KOPT-K1 (cell line): ENCODE results near the gene TSPAN5.
"Not testable (repeated sequence)": the region's sequence is repeated elsewhere in the genome, so short reads cannot be mapped to it uniquely, and the experiment has no call there.

Source experiments
- H3K27ac ChIP-seq: fragments of 200-600 bp; sonication (generic); 2 replicates; pipeline ENCODE4 v1.5.1; 2016; ENCODE audit warnings: antibody characterized with exemption, mild to moderate bottlenecking, low read depth, low read length; ENCODE audit not compliant: poor library complexity, severe bottlenecking
- H3K36me3 ChIP-seq: fragments of 200-600 bp; sonication (generic); 2 replicates; pipeline ENCODE4 v1.5.1; 2017; ENCODE audit warnings: antibody characterized with exemption, mild to moderate bottlenecking, low read length, moderate library complexity; ENCODE audit not compliant: insufficient read depth
- H3K9me3 ChIP-seq: fragments of 200-600 bp; sonication (generic); 2 replicates; pipeline ENCODE4 v1.5.1; 2017; ENCODE audit warnings: antibody characterized with exemption, low read length, mild to moderate bottlenecking; ENCODE audit not compliant: insufficient read depth, poor library complexity, severe bottlenecking

TSPAN5 gene

DNA sequence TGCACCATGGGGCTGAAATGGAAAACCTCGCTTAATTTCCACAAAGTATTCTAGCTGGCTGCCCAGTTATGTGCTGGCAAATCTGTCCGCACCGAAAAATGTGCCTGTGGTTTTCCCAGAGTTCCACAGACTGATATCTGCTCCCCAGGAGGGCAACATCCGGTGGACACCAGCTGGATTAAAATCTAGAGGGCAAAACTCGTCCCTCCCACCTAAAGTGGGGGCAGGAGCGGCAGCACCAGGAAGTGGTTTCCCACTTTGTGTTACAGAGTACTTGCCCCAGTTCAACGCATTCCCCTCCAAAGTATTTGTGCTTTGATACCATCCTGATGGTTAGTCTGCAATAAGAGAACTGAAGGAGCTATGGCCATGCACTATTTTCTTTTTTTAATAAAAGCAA lies 187.6 kb downstream of the TSPAN5 start:
- Histone ChIP-seq H3K9me3 (no peaks in the 10 kb centered on the region), H3K27ac (peak overlapping the region; percentile 43), H3K36me3 (peaks cover 44% of the 10 kb centered on the region)

DNA sequence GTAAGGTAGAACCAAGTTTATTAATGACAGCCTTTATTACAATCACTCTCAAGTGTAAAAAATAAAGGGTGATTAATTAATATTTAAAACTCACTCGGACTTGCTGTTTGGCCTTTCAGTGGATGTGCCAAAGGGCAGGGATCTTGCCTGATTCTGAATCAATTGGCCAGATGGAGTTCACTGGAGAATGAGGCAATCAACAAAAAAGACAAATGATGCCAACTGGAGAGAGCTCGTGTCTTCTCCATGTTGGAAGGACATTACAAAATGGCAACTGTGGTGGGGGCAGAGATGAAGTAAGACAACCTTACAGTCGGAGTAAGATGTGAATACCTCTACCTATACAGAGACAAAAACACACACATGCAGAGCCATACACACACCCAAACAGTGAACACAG lies 188.0 kb downstream of the TSPAN5 start:
- Histone ChIP-seq H3K27ac (peak overlapping the region; percentile 43), H3K36me3 (peaks cover 42% of the 10 kb centered on the region), H3K9me3 (no peaks in the 10 kb centered on the region)

DNA sequence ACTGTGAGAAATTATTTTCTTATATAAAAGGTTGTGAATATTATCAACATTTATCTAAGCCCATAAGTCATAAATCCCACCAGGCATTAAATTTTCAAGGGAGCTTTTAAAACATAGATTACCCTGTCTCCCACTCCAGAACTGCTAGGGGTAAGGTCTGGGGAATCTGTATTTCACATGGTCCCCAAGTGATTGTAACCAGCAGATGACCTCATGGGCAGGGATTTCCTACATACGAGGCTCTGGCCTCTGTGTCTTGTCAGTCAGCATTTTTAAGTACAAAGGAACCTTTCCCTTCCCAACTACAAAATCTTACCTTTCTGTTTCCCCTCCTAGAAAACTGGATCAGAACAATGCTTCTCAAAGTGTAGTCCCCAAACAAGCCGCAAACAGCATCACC lies 188.6 kb downstream of the TSPAN5 start:
- H3K36me3 ChIP-seq: peaks cover 36% of the 10 kb centered on the region
- no peaks in the 10 kb centered on the region for H3K9me3 ChIP-seq
- no peak overlapping the region for H3K27ac ChIP-seq

DNA sequence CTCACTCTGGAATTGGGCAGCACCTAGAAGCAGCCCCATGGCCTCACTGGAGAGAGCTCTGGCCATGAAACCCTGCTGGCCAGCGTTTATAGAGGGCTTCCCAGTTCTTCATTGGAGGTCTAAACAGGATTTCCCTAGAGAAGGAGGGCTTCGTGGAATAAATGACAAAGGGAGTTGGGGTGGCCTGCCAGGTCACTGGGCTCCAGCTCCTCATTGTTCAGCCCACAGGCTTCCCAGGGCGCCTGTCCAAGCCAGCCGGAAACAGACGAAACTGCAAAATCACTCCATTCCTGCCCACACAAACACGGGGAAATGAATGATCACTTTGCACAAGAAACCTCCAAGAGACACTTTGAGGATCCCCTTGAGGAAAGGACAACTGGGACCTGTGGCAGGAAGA lies 189.7 kb downstream of the TSPAN5 start:
- H3K9me3 ChIP-seq: no peaks in the 10 kb centered on the region
- no peak overlapping the region for H3K27ac ChIP-seq
- H3K36me3 ChIP-seq: peaks cover 28% of the 10 kb centered on the region

DNA sequence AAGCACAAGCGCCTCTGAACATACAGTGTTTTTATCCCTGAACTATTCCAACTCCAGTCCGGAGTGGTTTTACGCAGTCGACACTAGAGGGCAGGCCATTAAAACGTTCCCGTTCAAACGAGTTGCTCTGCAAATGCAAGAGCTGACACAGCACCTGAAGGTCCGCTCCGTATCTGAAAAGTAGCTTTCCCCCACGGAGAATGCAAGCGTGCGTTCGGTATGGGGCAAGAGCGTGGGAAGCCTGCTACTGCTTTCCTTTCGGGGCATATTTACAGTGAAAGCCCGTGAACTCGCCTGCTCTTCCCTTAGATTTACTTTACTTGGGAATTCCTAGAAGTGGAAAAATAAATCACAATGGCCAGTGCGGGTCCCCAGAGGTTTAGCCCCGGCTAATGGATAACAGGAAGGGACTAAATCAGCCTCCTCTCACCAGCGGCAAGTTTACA lies 190.8 kb downstream of the TSPAN5 start:
- no peak overlapping the region for H3K27ac ChIP-seq
- H3K9me3 ChIP-seq: no peaks in the 10 kb centered on the region
- H3K36me3 ChIP-seq: peaks cover 20% of the 10 kb centered on the region

DNA sequence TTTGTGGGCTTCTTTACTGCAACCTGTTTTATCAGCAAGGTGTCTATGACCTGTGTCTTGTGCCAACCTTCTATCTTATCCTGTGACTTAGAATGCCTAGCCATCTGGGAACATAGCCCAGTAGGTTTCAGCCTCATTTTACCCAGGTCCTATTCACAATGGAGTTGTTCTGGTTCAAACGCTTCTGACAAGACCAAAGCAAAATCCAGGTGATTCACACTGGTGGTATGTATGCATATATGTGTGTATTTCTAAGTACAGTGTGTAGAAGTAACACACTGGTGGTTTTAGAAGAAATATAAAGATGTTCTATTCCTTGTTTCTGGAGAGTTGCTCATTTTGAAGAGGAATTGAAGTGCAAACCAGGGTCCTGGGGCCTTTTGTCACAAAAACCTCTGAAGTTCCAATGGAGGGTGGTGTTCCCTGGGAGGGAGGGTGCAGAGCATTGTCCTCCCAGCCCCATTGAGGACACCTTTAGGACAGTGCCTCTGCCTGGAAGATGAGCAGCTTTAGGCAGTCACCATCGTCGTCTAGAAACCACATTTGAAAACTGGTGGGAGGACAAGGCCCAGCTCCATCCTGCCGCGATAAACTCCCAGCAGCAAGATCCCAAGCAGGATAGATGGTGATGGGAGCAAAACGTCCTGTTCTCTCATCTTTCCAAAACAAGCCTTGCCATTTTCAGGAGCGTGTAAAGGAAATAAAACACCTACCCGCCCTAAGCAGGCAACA lies 191.4 kb downstream of the TSPAN5 start:
- Histone ChIP-seq H3K9me3 (peaks cover under 1% of the 10 kb centered on the region), H3K27ac (no peak overlapping the region), H3K36me3 (peaks cover 14% of the 10 kb centered on the region)

DNA sequence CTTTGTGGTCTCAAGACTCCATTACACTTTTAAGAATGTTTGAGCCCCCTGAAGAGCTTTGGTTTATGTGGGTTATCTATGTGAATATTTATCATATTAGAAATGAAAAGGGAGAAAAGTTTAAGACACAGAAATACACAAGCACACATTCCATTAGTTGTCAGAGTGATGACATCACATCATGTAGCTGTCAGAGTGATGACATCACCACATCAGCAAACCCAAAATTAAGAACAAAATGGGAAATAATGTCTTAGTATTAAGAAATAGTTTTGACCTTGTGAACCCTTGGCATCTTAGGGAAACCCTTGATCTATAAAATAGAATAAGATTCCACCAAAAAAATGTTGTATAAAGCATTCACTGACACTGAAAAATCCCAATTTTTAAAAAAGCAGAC lies 195.9 kb downstream of the TSPAN5 start:
- H3K9me3 ChIP-seq: peaks cover 16% of the 10 kb centered on the region
- no peaks in the 10 kb centered on the region for H3K36me3 ChIP-seq
- no peak overlapping the region for H3K27ac ChIP-seq

DNA sequence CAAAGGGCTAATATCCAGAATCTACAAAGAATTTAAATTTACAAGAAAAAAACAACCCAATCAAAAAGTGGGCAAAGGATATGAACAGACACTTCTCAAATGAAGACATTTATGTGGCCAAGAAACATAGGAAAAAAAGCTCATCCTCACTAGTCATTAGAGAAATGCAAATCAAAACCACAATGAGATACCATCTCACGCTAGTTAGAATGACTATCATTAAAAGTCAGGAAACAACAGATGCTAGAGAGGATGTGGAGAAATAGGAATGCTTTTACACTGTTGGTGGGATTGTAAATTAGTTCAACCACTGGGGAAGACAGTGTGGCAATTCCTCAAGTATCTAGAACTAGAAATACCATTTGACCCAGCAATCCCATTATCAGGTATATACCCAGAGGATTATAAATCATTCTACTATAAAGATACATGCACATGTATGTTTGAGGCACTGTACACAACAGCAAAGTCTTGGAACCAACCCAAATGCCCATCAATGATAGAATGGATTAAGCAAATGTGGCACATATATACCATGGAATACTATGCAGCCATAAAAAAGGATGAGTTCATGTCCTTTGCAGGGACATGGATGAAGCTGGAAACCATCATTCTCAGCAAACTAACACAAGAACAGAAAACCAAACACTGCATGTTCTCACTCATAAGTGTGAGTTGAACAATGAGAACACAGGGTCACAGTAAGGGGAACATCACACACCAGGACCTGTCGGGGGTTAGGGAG lies 197.1 kb downstream of the TSPAN5 start:
- peaks cover 16% of the 10 kb centered on the region for H3K9me3 ChIP-seq
- H3K36me3 ChIP-seq, H3K27ac ChIP-seq: not testable (repeated sequence)

DNA sequence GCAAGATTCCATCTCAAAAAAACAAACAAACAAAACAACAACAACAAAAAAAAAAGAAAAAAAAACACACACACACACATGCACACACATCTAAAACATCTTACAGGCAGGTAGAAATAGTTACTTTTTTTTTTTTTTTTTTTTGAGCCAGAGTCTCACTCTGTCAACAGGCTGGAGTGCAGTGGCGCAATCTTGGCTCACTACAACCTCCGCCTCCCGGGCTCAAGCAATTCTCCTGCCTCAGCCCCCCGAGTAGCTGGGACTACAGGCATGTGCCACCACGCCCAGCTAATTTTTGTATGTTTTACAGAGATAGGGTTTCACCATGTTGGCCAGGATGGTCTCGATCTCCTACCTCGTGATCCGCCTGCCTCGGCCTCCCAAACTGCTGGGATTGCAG lies 201.0 kb downstream of the TSPAN5 start:
- not testable (repeated sequence) for H3K36me3 ChIP-seq, H3K27ac ChIP-seq
- peaks cover 24% of the 10 kb centered on the region for H3K9me3 ChIP-seq

DNA sequence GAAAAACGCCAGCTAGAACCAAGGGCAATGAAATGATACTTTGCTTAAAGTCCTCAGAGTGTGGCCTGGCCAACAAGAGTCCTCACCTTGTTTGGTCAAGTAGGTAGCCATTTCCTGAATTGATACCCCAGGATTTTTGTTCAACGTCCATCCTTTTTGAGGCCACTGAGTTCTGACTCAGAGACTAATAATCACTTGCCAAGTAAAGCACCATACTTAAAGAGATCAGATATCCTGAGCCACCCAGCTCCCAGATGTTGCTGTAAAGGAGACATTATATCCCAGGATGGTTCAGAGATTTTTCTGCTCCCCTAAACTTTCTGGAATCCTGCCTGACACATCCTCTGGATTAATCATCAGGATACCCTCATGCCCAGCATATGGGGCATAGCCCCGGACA lies 206.3 kb downstream of the TSPAN5 start:
- Histone ChIP-seq H3K36me3 (no peaks in the 10 kb centered on the region), H3K27ac (no peak overlapping the region), H3K9me3 (peaks cover 12% of the 10 kb centered on the region)

DNA sequence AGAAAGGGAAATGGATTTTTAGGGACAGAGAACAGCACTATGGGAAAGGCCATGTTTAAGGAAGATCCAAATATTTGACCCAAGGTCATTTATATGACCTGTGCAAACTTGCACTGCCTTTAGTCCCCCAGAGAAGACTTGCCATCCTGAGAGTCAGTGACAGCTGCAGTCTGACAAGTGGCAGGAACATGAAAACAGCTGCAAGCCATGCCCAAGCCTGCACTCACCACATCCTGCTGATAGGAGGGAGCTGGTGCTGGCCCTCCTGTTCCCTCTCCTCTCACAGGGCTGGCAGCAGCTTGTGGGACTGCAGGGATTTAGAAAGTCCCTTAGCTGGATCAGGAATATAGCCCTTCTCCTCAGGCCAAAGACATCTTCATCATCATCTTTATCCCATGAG lies 209.5 kb downstream of the TSPAN5 start:
- Histone ChIP-seq H3K9me3 (peaks cover 12% of the 10 kb centered on the region), H3K36me3 (peaks cover 10% of the 10 kb centered on the region), H3K27ac (peak overlapping the region; percentile 80)

DNA sequence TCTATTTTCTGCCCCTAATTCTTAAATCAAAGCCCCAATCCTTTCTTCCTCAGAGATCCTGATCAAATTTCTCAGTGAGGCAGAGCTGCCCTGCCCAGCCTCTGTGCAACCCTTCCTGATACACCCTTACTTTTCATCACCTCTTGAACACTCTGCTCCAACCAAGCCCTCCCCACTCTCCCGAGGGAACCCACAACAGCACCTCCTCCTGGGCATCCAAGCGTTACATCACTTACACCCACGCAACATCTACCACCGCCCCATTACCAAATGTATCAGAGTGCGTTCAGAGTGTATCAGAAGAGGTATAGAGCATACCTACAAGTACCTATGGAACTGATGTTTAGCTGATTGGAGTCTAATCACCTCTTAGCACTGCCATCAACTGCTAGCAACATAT lies 210.8 kb downstream of the TSPAN5 start:
- Histone ChIP-seq H3K27ac (peak overlapping the region; percentile 80), H3K36me3 (peaks cover 23% of the 10 kb centered on the region), H3K9me3 (peaks cover 7% of the 10 kb centered on the region)

DNA sequence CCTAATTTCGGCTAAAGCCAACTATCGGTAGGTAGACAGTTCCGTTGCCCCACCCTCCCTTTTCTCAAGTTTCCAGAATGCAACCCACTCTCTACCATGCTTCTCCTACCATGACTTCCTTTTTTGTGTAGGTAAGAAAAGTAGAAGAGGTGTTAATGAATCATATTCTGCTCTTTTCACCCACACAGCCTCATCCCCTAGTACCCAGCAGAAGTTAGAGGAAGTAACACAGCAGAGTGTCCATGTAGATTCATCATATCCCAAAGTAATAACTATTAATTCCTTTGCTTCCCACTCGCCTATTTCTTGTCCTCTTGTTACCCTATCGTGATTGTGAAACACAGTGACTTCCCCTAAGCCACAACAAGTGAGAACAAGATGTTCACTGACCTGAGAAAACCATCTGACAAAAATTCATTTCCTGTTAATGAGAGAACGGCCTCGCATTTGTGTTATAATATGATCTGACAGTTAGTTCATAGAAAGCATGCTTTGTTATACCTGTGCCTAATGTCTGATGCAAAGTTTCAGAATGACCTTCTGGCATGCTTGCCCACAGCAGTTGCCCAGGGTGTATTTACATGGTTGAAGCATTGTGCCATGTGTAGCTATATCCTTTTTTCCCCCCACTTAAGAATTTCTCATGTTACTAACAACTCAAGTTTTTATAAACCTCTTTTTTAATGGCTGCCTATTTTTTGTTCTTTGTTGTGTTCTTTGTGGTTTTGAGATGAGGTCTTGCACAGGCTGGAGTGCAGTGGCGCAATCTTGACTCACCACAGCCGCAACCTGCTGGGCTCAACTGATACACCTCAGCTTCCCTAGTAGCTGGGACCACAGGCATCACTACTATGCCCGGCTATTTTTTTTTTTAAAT lies 211.7 kb downstream of the TSPAN5 start:
- peaks cover 32% of the 10 kb centered on the region for H3K36me3 ChIP-seq
- no peaks in the 10 kb centered on the region for H3K9me3 ChIP-seq
- peak overlapping the region; percentile 80 for H3K27ac ChIP-seq

DNA sequence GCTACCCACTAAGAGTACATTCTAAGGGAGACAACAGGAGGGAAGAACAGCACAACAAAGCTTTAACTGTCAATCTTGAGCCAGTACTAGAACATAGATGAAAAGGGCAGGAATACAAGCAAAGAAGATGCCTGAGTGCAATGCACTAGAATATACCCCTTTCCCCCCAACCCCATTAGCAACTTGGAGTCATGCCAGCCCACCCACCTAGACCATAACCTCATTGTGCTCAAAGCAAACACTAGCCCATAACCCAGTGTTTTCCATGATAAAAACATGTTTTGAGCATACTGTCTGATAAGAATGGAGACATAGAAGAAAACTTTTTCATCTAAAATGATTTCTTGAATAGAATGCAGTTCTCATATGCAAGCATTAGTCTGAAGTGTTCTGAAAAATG lies 214.0 kb downstream of the TSPAN5 start:
- H3K9me3 ChIP-seq: no peaks in the 10 kb centered on the region
- no peak overlapping the region for H3K27ac ChIP-seq
- H3K36me3 ChIP-seq: peaks cover 51% of the 10 kb centered on the region

DNA sequence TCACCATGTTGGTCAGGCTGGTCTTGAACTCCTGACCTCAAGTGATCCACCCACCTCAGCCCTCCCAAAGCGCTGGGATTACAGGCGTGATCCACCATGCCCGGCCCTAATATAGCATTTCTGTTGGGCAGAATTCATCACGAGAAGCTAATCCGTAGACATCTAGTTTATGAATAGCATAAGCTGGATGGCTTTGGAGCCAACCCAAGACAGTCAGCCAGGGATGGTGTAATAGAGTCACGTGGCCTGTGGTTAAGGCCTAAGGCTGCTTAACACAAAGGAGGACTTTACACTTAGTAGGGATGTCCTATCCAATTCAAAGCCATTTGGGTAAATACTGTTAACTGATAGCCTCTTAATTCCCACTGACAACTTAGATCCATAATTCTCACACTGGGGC lies 223.6 kb downstream of the TSPAN5 start:
- Histone ChIP-seq H3K27ac (no peak overlapping the region), H3K9me3 (no peaks in the 10 kb centered on the region), H3K36me3 (peaks cover 69% of the 10 kb centered on the region)
